ENCODE data around the gene POU6F2. TPM values are rescaled to one million over a fixed set of nuclear protein-coding genes. Genes with fewer than 3 reads are reported as not detected.

The POU6F2 gene
- total RNA-seq, 1 experiment from 2014 or later, result 3.9 TPM

DNA sequence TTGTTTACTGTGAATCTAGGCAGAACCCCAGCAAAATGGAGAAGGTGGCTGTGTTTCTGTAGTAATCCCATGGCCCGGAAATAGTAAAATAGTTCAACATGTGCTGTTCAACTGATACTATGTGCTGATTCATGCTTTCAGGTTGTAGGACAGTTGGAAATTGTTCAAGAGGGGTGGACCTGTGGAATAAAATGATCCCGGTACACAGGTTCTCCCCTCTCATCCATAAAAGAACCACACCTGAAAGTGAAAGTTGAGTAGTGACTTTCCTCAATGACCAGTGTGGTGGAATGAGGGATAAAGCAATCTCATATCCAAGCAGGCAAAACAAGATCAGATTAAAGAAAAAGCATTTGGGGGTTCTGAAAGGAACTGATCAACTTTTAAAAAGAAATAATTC lies 177.1 kb downstream of the POU6F2 start:
- Mint-ChIP-seq H3K27ac (ENCODE audit: unreplicated experiment) (no peak overlapping the region), H3K27me3 (ENCODE audit: insufficient read depth, unreplicated experiment) (peaks cover 12% of the 10 kb centered on the region), H3K4me3 (ENCODE audit: unreplicated experiment) (no peak overlapping the region), H3K36me3 (ENCODE audit: insufficient read depth, unreplicated experiment) (no peaks in the 10 kb centered on the region), H3K4me1 (ENCODE audit: low read depth, unreplicated experiment) (no peaks in the 10 kb centered on the region), H3K9me3 (ENCODE audit: unreplicated experiment) (no peaks in the 10 kb centered on the region)
- no peak for DNase-seq
- Histone ChIP-seq H3K36me3 (ENCODE audit: control insufficient read depth, insufficient read depth, low read length) (no peaks in the 10 kb centered on the region), H3K9me3 (no peaks in the 10 kb centered on the region), H3K4me3 (ENCODE audit: low read depth, low read length) (no peak overlapping the region), H3K4me1 (no peaks in the 10 kb centered on the region), H3K27me3 (replicated peaks; ENCODE audit: control insufficient read depth, insufficient read depth, low read length) (no peaks in the 10 kb centered on the region)
- TF ChIP-seq, protein P1, sequence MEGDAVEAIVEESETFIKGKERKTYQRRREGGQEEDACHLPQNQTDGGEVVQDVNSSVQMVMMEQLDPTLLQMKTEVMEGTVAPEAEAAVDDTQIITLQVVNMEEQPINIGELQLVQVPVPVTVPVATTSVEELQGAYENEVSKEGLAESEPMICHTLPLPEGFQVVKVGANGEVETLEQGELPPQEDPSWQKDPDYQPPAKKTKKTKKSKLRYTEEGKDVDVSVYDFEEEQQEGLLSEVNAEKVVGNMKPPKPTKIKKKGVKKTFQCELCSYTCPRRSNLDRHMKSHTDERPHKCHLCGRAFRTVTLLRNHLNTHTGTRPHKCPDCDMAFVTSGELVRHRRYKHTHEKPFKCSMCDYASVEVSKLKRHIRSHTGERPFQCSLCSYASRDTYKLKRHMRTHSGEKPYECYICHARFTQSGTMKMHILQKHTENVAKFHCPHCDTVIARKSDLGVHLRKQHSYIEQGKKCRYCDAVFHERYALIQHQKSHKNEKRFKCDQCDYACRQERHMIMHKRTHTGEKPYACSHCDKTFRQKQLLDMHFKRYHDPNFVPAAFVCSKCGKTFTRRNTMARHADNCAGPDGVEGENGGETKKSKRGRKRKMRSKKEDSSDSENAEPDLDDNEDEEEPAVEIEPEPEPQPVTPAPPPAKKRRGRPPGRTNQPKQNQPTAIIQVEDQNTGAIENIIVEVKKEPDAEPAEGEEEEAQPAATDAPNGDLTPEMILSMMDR (IDR thresholded peaks at IDR 0.05; ENCODE audit: insufficient read depth in 1 of 2, low read depth in 1 of 2, low read length in 1 of 2, severe bottlenecking in 1 of 2, unreplicated experiment in 1 of 2), result no peak
- no TSS peak for BruUV-seq (replicated peaks)
- ChIA-PET CTCF (no interaction called here), POLR2A (no interaction called here)
- intact Hi-C loops (cut with micrococcal nuclease; ENCODE audit: unreplicated experiment), result no loop called here

DNA sequence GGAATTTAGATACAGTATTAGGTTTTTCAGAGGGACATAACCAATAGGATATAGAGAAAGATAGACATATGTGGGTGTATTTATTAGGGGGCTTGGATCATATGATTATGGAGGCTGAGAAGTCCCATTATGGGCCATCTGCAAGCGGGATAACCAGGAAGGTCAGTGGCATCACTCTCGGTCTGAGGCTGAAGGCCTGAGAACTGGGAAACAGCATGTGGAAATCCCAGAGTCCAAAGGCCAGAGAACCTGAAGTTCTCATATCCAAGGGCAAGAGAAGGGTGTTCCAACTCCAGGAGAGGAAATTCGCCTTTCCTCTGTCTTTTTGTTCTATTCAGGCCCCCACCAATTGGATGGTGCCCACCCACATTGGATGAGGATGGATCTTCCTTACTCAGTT lies 180.7 kb downstream of the POU6F2 start:
- intact Hi-C loops (cut with micrococcal nuclease; ENCODE audit: unreplicated experiment), result no loop called here
- TF ChIP-seq, protein P1 (IDR thresholded peaks at IDR 0.05; ENCODE audit: insufficient read depth in 1 of 2, low read depth in 1 of 2, low read length in 1 of 2, severe bottlenecking in 1 of 2, unreplicated experiment in 1 of 2), result no peak
- H3K36me3 ChIP-seq (ENCODE audit: control insufficient read depth, insufficient read depth, low read length), result no peaks in the 10 kb centered on the region
- H3K4me3 ChIP-seq (ENCODE audit: low read depth, low read length), result no peak overlapping the region
- CTCF ChIA-PET, result no interaction called here
- Mint-ChIP-seq H3K27ac (ENCODE audit: unreplicated experiment) (no peak overlapping the region), H3K4me3 (ENCODE audit: unreplicated experiment) (no peak overlapping the region), H3K36me3 (ENCODE audit: insufficient read depth, unreplicated experiment) (no peaks in the 10 kb centered on the region), H3K27me3 (ENCODE audit: insufficient read depth, unreplicated experiment) (peaks cover 16% of the 10 kb centered on the region), H3K9me3 (ENCODE audit: unreplicated experiment) (no peaks in the 10 kb centered on the region), H3K4me1 (ENCODE audit: low read depth, unreplicated experiment) (no peaks in the 10 kb centered on the region)
- no peak for DNase-seq
- no peaks in the 10 kb centered on the region for H3K4me1 ChIP-seq
- POLR2A ChIA-PET, result no interaction called here
- no peaks in the 10 kb centered on the region for H3K9me3 ChIP-seq
- H3K27me3 ChIP-seq (replicated peaks; ENCODE audit: control insufficient read depth, insufficient read depth, low read length), result no peaks in the 10 kb centered on the region
- BruUV-seq (replicated peaks), result no TSS peak

DNA sequence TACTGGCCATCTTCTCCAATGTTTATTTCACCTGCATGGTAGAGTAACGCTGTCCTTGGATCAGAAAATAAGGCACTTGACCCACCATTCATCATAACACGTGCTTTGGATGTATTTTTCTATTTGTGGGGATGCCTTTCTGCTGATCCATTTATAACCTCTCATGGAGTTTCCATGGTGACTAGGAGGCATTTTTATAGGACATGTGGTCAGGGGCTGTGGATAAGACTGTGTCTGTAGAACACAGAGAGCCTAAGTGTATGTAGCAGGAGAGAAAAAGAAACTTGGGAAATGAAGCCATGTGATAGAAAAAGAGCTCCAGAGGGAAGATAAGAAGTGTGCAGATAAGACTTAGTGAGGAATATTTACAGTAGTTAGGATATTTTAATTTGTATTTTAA lies 184.2 kb downstream of the POU6F2 start:
- peaks cover 17% of the 10 kb centered on the region for H3K27me3 Mint-ChIP-seq (ENCODE audit: insufficient read depth, unreplicated experiment)

More for the DNA sequence above, 184.2 kb downstream of the POU6F2 start:
- Histone ChIP-seq H3K36me3 (ENCODE audit: control insufficient read depth, insufficient read depth, low read length) (no peaks in the 10 kb centered on the region), H3K9me3 (no peaks in the 10 kb centered on the region), H3K4me3 (ENCODE audit: low read depth, low read length) (no peak overlapping the region), H3K4me1 (no peaks in the 10 kb centered on the region), H3K27me3 (replicated peaks; ENCODE audit: control insufficient read depth, insufficient read depth, low read length) (peaks cover 2% of the 10 kb centered on the region; the same call in 1 of the 2 replicates)
- ChIA-PET POLR2A (no interaction called here), CTCF (no interaction called here)
- TF ChIP-seq, protein P1 (IDR thresholded peaks at IDR 0.05; ENCODE audit: insufficient read depth in 1 of 2, low read depth in 1 of 2, low read length in 1 of 2, severe bottlenecking in 1 of 2, unreplicated experiment in 1 of 2), result no peak
- no TSS peak for BruUV-seq (replicated peaks)
- H3K27ac Mint-ChIP-seq (ENCODE audit: unreplicated experiment), result no peak overlapping the region
- DNase-seq, result no peak
- intact Hi-C loops (cut with micrococcal nuclease; ENCODE audit: unreplicated experiment), result no loop called here
- no peaks in the 10 kb centered on the region for H3K4me1 Mint-ChIP-seq (ENCODE audit: low read depth, unreplicated experiment)
- H3K9me3 Mint-ChIP-seq (ENCODE audit: unreplicated experiment), result no peaks in the 10 kb centered on the region
- no peak overlapping the region for H3K4me3 Mint-ChIP-seq (ENCODE audit: unreplicated experiment)
- H3K36me3 Mint-ChIP-seq (ENCODE audit: insufficient read depth, unreplicated experiment), result no peaks in the 10 kb centered on the region

All from Caco-2 (cell line).